ENCODE measurements around the gene CABP7.

The CABP7 gene

DNA sequence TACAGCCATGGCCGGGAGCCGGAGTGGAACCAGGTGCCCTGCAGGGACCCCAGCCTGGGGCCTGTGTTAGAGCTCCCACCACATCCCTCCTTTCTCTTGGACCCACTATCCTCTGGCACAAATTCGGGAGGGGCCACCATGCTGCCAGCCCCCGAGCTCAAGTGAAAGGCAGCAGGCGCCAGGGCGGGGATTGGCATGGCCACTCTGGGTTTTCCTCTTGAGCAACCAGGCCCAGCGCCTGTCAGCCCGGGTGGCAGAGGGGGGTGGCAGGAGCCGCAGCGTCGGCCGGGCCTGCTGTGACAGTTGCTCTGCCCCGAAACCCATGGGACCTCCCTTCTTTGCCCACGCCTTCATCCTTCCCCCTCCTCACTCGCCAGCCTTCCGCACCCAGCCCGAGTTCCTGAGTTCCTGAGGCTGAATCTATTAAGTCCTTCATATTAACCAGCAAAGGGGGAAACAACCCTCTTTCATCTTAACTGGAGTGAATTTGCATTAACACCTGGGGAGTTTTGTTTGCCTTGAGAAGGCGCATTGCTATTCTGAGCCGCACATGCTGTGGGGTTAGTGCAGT is 16.8 kb upstream of the CABP7 start:
- FAIRE-seq: no peak

DNA sequence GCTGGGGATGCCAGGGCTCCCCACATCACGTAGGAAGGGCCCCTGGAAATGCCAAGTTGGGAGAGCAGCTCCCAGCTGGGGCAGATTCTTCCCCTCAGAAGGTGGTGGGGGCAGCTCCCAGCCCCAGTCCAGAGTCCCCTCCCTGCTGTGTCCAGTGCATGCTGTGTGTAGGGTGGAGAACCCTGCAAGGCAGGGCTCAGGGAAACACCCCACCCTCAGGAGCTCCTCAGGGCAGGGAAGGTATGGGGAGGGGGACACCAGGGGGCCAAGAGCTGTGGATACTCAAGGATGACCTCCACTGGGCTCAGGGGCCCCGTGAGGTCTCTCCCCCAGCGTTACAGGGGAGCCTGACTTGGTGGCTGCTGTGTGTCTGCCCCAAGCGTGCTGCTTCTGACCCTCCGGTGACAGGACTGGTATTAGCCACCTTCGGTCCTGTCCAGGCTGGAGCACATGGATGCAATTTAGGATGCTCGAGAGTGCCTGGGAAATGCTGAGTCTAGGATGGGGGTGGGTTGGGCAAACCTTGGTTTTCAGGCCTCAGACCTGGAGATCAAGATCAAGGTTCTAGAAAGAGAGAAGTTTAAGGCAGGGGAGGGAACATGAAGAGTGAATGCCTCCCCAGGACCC is 16.1 kb upstream of the CABP7 start:
- no peak for FAIRE-seq

DNA sequence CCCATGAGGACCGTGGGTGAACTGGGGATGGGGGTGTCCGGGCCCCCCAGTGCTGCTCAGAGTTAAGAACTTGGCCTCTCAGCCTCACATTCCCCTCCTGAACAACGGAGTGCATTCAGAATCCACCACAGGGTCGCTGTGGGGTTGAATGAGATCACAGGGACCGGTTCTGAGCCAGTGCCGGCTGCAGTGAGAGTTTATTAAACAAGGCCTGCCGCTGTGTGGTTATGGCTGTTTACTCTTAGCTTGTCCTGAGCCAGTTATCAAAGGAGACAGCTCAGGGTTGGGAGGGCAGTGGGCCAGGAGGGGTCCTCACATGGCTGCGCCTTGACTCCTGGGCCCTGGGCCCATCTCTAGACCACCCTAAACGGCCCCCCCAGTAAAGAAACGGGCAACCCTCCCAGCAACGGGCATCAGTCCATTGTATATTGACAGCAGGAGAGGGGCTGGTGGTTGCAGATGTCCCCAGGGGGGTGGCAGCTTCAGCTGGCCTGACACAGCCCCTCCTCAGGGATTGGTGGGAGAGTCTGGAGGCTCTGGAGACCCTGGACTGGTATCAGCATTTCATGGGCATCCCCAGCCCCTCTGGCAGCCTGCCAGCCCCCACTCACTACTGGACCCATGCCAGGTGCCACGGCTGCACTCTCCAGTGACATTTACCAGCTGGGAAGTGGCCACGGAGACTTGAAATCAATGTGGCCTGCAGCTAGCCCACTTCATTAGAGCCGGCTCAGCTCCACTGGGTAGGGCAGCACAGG is 15.1 kb upstream of the CABP7 start:
- no peak for FAIRE-seq

DNA sequence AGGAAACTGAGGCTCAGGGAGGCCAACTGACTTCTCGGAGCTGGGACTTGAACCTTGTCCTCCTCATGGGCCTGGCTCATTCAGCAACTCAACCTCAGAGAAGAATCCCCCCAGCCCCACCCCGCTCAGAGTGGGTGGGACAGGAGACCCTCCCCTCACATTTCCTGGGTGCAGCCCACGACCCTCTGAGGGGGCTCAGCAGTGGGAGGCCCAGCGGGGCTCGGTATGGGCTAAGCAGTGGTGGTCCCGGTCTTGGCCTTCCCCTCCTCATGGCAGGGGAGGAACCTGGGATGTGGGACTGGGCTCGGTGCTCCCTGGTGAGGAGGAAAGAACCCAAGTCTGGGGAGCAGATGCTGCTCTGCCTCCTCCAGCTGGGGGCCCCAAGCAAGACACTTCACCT is 14.2 kb upstream of the CABP7 start:
- FAIRE-seq: no peak

DNA sequence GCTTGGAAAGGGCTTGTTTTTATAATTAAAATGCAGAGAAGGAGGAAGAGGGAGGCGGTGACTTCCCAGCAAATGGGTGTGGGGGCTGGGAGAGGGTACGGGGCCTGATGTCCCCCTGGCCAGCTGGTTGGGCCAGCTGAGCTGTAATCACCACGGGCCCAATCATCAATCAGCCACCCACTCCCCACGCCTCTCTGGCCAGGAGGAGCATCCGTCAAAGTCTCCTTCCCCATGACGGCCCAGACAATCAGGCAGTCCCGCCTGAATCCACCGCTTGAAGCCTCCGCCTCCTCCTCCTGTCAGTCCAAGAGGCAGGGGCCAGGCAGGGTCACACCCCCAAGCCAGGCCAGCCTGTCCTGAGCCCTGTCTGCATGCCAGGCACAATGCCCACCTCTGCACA is 13.3 kb upstream of the CABP7 start:
- no peak for FAIRE-seq

DNA sequence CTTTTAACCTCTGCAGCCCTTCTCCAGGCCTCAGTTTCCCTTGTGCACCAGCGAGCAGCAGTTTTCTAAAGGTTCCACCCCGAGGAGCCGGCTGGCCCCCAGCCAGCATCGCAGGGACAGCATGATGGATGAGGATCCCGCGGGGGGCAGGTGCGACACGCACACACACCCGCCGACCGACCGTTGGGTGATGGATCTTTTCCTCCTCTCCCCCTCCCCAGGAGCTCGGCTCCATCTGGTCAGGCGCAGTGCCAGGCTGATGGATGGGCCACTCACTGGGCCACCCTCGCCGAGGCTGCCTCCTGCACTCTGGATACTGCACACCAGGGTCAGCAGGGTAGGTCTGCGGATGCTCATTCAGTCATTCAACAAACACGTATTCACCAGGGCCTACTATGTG is 12.8 kb upstream of the CABP7 start:
- FAIRE-seq: no peak

DNA sequence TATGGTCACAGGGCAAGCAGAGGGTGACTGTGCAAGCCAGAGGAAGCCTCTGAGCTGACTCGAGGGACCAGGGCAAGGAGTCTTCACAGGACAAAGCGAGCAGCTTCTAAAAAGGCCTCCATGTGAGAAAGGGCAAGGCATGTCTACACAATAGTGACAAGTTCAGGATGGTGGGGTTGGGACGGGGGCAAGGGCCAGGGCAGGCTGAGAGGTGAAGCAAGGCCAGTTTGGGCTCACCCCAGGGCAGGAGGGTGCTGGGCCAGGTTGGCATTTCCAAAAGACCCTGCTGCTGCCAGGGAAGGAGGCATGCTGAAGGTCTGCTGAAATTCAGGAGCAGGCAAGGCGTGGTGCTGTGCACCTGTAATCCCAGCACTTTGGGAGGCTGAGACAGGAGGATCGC is 12.3 kb upstream of the CABP7 start:
- FAIRE-seq: no peak

DNA sequence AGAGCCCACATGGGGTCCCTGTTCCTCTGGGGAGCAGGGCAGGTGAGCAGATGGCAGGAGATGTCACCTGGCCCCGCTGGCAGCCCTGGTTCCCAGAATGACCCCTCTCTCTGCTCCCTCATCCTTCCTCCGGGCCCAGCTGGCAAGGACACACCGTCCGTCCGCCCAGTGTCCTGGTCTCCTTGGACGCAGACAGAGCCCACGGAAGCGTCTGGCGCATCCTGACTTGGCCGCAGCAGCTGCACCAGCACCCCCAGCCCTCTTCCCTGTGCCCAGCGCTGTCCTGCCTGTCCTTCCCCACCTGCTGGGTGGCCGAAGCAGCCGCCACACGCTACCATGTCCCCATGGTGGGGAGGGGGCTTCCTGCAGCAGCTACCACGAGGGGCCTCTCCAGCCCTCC is 9.6 kb upstream of the CABP7 start:
- no peak for FAIRE-seq

DNA sequence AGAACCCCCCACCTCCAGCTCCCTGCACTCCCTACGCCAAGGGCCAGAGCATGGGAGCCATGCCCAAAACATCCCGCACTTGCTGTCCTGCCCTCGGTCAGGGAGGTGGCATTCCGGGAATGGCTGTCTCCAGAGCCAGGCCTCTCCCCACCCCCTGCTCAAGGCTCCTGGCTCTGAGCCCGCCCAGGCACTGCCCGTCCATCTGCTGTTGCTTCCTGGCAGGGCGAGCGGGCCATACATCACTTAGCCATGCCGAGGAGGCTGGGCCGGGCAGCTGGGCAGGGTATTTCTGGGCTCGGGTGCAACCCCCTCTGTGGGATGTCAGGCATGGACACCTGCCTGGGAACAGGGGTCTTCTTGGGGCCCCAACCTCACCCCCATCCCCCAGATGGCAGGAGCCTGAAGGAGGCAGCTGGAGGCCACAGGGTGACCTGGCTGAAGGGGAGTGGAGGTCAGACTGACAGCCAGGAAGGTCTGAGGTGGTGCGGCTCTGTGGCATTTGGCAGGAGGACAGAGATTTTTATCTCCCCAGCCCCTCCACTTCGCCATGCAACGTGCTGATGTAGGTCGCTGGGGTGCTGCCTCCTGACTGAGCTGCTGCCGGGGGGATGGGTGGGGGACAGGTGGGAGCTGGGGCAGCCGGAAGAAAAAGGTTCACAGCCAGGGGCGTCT is 8.7 kb upstream of the CABP7 start:
- no peak for FAIRE-seq

DNA sequence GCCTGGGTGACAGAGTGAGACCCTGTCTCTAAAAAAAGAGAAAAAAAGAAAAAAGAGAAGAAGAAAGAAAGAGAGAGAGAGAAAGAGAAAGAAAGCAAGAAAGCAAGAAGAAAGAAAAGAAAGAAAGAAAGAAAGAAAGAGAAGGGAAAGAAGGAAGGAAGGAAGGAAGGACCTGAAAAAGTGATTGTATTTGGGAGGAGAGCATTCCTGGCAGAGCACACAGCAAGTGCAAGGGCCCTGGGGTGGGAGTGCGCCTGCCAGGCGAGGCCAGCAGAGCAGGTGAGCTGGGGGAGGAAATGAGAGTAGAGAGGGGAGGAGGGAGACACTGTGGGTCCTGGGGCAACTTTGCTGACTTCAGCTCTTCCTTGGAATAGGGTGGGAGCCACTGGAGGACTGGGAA is 7.7 kb upstream of the CABP7 start:
- FAIRE-seq: no peak

DNA sequence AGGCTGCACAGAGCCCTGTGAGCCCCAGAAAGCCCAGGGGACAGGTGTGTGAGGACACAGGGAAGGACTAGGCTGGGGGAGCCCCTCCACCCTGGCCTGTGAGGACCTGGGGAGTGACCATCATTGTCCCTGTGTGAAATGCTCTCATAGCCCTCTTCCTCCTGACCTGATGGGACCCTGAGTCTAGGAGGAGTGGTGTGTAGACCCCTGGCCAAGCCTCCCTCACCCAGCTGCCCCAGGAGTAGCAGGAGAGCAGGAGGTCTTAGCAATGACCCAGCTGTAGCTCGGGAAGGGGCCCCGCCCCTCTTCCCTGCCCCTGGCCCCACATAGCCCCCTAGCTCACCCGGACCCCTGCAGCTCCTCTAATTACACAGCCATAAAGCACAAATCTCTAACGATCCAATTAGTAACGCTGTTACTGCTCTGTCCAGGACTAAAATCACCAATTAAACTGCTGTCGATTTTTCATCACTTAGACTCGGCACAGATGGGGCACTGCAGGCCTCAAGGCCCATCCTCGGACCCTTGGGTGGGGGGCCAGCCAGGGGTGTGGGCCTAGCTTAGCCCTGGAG is 6.6 kb upstream of the CABP7 start:
- FAIRE-seq: no peak

DNA sequence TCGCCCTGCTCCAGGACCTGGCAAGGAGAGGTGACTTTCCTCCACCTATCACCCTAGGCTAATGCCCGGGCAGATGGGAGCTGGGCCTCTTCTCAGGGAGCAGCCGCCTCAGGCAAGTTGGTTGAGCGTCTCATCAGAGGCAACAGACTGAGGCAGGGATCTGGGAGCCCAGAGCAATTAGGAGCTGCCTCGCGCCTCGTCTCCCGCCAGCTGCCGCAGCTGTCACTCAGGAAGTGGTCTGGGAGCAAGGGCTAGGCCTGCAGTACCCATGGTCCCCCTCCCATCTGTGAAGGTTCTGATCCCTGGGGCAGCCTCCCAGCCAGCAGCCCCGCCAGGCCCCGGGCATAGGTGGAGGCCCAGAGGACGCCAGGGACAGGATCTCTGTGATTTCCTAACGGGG is 4.6 kb upstream of the CABP7 start:
- no peak for FAIRE-seq

DNA sequence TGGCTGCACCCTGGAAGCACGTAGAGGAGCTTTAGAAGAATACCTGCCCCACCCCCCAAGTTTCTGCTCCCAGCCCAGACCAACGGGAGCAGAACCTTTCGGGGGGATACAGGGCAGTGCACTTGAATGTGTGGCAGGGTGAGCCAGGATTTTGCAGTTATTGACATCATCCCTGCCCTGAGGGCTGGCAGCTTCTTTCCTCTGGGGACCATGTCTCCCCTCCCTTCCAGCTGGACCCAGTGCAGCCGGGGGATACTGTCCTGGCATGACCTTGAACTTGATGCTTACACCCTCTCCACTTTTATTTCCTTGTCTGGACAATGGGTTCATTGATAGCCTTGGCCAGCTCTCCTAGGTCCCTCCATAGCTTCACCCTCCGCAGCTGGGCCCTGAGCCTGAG is 4.1 kb upstream of the CABP7 start:
- no peak for FAIRE-seq

DNA sequence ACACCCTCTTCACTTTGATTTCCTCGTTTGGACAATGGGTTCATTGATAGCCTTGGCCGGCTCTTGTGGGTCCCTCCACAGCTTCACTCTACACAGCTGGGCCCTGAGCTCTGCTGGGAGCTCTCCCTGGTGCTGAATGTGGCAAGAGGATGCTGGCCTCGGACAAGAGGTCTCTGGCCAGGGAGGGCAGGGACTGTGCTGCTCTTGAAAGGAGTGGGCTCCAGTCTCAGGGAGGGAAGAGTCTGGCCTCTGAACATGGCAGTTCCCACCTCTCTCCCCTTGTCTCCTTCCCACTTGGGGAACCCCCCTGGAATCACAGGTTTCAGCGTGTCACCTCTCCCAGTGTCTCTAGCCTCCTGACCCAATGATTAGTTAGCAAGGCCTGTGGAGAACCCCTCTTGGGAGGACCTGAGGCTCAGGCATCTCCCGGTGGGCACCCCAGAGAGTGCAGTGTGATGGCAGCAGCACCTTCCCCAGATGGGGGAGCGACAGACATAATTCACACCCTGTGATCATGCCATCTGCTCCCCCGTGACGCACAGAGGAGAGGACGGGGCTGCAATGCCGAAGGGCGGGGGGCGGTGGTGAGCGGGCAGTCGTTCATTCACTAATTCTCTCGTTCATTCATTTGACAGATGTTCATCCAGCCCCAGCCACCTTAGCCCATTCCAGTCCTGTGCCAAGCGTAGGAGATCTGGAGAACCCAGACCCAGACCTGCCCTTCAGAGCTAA is 2.8 kb upstream of the CABP7 start:
- no peak for FAIRE-seq

DNA sequence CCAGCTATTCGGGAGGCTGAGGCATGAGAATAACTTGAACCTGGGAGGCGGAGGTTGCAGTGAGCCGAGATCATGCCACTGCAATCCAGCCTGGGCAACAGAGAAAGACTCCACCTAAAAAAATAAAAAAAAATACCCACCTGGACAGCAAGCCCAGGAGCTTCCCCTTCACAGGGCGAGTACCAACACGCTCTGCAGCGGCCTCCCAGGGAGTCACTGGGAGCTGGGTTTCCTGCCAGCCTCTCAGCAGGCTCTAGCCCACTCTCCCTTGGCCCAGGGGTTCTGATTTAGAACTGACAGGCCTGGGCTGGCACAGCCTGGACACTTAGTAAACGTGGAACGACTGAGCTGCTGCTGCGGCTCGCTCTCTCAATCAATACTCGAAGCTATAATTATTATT is 2.0 kb upstream of the CABP7 start:
- FAIRE-seq: no peak

DNA sequence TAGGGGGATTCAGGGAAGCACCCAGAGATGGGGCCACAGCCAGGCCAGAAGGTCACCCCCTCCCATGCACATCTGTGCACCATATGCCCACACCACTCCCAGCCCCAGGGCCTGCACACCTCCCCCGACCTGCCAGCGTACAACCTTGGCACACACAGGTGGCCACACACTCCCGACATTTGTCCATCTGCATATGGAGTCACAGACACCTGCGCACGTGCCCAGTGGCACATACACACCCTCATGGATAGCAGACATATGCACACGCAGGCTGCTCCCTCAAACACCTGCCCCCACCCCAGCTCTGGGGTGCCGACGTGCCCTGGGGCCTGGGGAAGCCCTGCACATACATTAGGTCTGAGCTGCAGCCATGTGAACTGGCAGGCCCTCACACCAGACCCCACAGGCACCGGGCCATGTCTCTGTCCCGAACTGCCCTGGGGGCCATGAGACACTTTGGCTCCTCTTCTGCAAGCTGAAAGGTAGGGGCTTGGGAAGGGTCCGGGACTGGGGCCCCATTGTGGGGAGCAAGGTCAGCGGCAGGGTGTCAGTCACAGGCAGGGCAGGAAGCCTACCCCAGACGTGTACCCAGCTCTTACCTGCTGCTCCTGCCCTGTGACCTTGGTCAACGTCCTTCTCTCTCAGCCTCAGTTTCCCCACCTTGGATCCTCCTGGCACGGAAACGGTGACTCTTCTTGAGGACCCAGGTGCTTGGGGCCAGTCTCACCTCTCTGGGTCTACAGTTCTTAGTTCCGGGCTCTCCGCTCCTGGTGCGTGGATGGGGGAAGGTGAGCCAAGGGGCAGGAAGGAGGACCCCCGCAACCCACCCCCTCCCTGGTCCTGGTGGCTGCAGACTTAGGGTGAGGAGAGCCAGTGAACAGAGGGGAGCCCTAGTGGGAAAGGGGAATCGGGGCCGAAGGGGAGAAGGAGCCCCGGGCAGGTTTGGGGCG is 579 bp upstream of the CABP7 start:
- FAIRE-seq: no peak

DNA sequence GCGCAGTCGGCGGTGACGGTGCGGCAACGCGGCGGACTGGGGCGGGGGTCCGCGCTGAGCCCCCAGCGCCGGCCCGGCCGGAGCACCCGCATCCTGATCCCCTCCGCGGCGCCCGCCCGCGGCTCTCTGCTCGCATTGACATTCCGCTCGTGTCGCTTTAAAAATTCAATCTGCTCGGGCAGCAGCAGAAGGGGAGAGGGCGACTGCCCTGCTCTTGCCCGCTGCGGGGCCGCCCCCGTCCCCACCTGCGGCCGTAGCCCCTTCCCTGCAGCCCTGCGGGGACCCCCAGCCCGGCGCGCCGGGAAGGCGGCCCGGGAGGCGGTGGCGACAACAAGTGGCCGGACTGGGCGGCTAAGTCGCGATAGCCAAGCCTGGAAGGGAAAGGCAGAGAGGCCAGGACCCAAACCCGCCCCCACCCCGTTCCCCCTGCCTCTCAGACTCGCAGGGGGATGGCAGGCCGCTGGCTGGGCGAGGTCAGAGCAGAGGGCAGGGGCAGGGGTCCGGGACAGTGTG is 1.1 kb downstream of the CABP7 start:
- no peak for FAIRE-seq

DNA sequence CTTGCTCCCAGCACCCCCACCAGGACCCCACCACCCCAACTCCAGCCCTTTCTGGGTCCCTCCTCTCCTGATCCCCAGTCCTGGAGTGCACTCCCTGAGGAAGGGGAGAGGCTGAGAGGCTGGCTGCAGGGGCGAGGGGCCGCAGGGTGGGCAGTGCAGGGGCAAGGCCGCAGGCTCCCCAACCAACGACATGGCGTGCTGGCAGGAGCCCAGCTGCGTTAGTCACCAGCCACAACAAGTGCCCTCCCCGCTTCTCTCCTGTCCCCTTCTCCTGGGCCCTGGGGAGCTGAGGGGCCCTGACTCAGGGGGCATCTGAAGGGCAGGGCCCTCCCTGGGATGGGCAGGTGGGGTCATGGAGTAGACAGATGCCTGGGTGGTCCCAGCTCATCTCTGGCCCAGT is 2.3 kb downstream of the CABP7 start:
- FAIRE-seq: no peak

DNA sequence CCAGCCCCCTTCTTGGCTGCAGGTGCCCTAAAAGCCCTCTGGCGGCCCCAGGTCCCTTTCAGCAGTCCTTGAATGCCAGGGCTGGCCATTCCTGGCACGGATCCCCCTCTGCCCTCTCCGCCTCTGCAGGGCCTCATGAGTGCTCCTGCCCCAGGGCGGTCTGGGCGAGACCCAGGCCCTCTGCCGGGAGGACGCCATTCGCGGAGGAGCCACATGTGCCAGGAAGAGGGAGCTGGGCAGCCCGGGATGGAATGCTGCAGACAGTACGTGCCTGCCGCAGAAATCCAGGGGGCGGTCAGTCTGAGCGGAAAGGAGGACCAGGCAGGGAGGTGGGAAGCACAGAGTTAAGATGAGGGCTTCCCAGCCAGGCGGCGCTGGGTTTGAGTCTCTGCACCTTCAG is 2.8 kb downstream of the CABP7 start:
- no peak for FAIRE-seq

DNA sequence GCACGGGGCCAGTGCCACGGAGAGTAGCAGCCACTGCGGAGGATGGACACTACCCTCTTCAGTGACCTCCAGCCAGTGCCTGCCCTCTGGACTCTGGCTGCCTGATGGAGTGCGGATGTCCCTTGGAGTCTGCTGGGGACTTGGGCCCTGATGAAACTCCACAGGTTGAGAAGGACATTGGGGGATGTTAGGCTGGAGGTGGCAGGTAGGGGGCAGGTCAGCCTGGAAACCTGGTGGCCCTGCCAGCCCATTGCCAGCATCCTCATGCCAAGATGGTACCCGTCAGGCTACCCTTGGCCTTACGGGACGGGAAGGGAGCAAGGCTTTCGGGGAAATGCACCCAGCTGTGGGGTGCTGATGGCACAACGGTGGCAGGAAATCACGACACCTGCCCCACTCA is 4.0 kb downstream of the CABP7 start:
- FAIRE-seq: no peak

DNA sequence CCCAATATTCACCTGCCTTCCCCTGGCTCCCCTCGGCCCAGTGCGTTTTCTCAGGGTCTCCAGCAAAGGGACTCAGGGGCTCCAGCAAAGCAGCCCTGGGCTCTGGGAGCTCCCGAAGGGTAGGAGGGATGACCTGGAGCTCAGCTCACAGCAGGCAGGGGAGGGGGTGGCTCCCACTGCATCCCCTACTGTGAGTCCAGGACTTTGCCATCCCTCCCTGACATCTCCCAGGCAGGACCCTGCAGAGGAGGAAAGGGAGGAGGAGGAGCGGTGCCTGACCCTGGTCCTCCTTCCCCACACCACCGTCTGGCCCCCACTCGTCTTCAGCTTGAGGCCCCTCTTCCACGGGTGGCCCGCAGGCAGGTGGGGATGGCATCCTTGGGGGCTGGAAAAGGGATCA is 5.0 kb downstream of the CABP7 start:
- no peak for FAIRE-seq

DNA sequence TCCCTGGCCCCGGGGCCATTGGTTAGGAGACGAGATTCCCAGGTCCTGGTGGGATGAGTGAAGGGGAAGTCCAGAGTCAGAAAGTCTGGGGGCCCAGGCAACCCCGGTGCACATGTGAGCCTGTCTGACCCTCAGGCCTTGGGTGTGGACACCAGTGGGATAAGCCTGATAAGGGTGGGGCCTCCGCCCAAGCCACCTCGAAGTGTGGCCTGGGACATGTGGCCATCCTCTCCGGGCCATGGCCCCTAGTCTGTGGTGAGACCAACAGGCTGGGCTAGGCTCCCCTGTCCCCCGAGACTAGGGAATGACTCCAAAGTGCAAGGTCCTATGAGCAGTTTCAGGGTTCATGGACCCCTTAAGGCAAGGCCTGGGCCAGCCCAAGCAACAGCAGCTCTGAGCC is 6.3 kb downstream of the CABP7 start:
- FAIRE-seq: no peak

Data from TTC549 (cell line).